Loucy (cell line): Measurements from ENCODE around the gene TRIM40.
"Not testable (repeated sequence)": the region's sequence is repeated elsewhere in the genome, so short reads cannot be mapped to it uniquely, and the experiment has no call there.

Source experiments
- H2AFZ ChIP-seq: fragments of 200-600 bp; sonication (generic); 2 replicates; pipeline ENCODE4 v1.6.0; 2016; ENCODE audit warnings: antibody characterized with exemption, mild to moderate bottlenecking, low read length, moderate library complexity
- H3F3A ChIP-seq: fragments of 200-600 bp; 2 replicates; pipeline ENCODE4 v1.6.0; 2016; ENCODE audit warnings: antibody characterized with exemption, low read depth, mild to moderate bottlenecking
- H3K27me3 ChIP-seq: fragments of 200-600 bp; sonication (generic); 2 replicates; pipeline ENCODE4 v1.6.1; 2014; ENCODE audit warnings: low read length, mild to moderate bottlenecking; ENCODE audit not compliant: insufficient read depth, poor library complexity, severe bottlenecking
- H3K36me3 ChIP-seq: fragments of 200-600 bp; sonication (generic); 2 replicates; pipeline ENCODE4 v1.6.1; 2016; ENCODE audit warnings: low read length; ENCODE audit not compliant: insufficient read depth
- H3K4me1 ChIP-seq: fragments of 200-600 bp; sonication (generic); 2 replicates; pipeline ENCODE4 v1.5.1; 2014; ENCODE audit warnings: low read length, mild to moderate bottlenecking; ENCODE audit not compliant: insufficient read depth, poor library complexity, severe bottlenecking
- H3K4me2 ChIP-seq: fragments of 200-600 bp; sonication (generic); 2 replicates; pipeline ENCODE4 v1.6.0; 2014; ENCODE audit warnings: antibody characterized with exemption, low read length, low read depth, mild to moderate bottlenecking; ENCODE audit not compliant: poor library complexity, severe bottlenecking
- H3K4me3 ChIP-seq: fragments of 200-600 bp; sonication (generic); 2 replicates; pipeline ENCODE4 v1.5.1; 2014; ENCODE audit warnings: low read length, mild to moderate bottlenecking, mixed read lengths; ENCODE audit not compliant: poor library complexity, severe bottlenecking
- H3K79me2 ChIP-seq: fragments of 200-600 bp; sonication (generic); 2 replicates; pipeline ENCODE4 v1.6.1; 2014; ENCODE audit warnings: low read length; ENCODE audit not compliant: insufficient read depth
- H3K9ac ChIP-seq: fragments of 200-600 bp; sonication (generic); 2 replicates; pipeline ENCODE4 v1.6.0; 2014; ENCODE audit warnings: mild to moderate bottlenecking, low read depth, low read length, moderate library complexity; ENCODE audit not compliant: poor library complexity, severe bottlenecking
- H3K9me2 ChIP-seq: fragments of 200-600 bp; sonication (generic); replicated peaks from 2 replicates; pipeline ENCODE4 v1.6.1; 2016; ENCODE audit warnings: low read depth, low read length, mixed read lengths
- H3K9me3 ChIP-seq: fragments of 200-600 bp; sonication (generic); 2 replicates; pipeline ENCODE4 v1.6.1; 2014; ENCODE audit warnings: mild to moderate bottlenecking, antibody characterized with exemption, low read length, low read depth; ENCODE audit not compliant: insufficient read depth
- H4K20me1 ChIP-seq: fragments of 200-600 bp; sonication (generic); 2 replicates; pipeline ENCODE4 v1.6.0; 2014; ENCODE audit warnings: antibody characterized with exemption, low read length, mild to moderate bottlenecking; ENCODE audit not compliant: insufficient read depth, poor library complexity, severe bottlenecking
- EZH2phosphoT487 ChIP-seq: fragments of 200-600 bp; IDR thresholded peaks from 2 replicates; pipeline ENCODE4 v1.6.1; 2018; ENCODE audit warnings: antibody characterized with exemption, mild to moderate bottlenecking, moderate library complexity, borderline replicate concordance
- TF ChIP-seq, protein P1 (sequence below): fragments of 200-600 bp; sonication (generic); conservative IDR thresholded peaks from 2 replicates; pipeline ENCODE4 v1.5.1; 2014; ENCODE audit warnings: mild to moderate bottlenecking, antibody characterized with exemption, low read length

Gene TRIM40

DNA sequence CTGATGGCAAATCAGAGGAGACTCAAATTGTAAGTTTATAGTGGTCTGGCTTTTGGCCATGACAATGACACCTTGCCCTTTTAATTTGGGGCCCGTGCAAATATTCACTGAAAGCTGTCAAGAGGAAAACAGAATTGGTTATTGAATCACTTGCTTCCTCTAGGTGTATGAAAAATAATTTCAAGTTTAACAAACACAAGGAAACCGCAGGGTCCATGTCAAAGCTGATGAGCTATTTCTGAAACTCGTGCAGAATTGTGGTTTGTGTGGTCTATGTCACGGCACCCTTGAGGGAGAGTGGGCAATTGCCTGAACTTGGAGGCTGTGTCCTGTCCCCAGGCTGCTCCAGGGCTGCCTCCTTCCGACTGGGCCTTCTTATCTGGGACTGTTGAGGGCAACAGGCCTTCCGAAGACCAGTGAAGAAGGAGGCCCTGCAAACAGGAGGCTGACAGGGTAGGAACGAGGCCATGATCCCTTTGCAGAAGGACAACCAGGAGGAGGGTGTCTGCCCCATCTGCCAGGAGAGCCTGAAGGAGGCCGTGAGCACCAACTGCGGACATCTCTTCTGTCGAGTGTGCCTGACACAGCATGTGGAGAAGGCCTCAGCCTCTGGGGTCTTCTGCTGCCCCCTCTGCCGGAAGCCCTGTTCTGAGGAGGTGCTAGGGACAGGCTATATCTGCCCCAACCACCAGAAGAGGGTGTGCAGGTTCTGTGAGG is 788 bp downstream of the TRIM40 start:
- H3K9me2 ChIP-seq, result no peaks in the 10 kb centered on the region
- no peaks in the 10 kb centered on the region for H3F3A ChIP-seq
- TF ChIP-seq, protein P1, sequence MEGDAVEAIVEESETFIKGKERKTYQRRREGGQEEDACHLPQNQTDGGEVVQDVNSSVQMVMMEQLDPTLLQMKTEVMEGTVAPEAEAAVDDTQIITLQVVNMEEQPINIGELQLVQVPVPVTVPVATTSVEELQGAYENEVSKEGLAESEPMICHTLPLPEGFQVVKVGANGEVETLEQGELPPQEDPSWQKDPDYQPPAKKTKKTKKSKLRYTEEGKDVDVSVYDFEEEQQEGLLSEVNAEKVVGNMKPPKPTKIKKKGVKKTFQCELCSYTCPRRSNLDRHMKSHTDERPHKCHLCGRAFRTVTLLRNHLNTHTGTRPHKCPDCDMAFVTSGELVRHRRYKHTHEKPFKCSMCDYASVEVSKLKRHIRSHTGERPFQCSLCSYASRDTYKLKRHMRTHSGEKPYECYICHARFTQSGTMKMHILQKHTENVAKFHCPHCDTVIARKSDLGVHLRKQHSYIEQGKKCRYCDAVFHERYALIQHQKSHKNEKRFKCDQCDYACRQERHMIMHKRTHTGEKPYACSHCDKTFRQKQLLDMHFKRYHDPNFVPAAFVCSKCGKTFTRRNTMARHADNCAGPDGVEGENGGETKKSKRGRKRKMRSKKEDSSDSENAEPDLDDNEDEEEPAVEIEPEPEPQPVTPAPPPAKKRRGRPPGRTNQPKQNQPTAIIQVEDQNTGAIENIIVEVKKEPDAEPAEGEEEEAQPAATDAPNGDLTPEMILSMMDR, result no peak
- TF ChIP-seq EZH2phosphoT487, result no peak
- no peaks in the 10 kb centered on the region for H3K27me3 ChIP-seq
- H3K4me1 ChIP-seq, result peaks cover 23% of the 10 kb centered on the region
- no peak overlapping the region for H2AFZ ChIP-seq
- no peaks in the 10 kb centered on the region for H4K20me1 ChIP-seq
- H3K79me2 ChIP-seq, result no peaks in the 10 kb centered on the region
- H3K4me2 ChIP-seq, result peak overlapping the region; percentile 35
- no peak overlapping the region for H3K9ac ChIP-seq
- no peaks in the 10 kb centered on the region for H3K9me3 ChIP-seq
- no peak overlapping the region for H3K4me3 ChIP-seq
- H3K36me3 ChIP-seq, result no peaks in the 10 kb centered on the region

DNA sequence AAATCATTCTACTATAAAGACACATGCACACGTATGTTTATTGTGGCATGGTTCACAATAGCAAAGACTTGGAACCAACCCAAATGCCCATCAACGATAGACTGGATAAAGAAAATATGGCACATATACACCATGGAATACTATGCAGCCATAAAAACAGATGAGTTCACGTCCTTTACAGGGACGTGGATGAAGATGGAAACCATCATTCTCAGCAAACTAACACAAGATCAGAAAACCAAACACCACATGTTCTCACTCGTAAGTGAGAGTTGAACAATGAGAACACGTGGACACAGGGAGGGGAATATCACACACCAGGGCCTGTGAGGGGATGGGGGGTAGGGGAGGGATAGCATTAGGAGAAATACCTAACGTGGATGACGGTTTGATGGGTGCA is 4.3 kb downstream of the TRIM40 start:
- H3K36me3 ChIP-seq, H4K20me1 ChIP-seq, H3K4me2 ChIP-seq, H3F3A ChIP-seq, H3K4me3 ChIP-seq, H2AFZ ChIP-seq, H3K79me2 ChIP-seq, H3K9me2 ChIP-seq, H3K9ac ChIP-seq, H3K9me3 ChIP-seq, H3K27me3 ChIP-seq: not testable (repeated sequence)
- peaks cover 29% of the 10 kb centered on the region for H3K4me1 ChIP-seq

DNA sequence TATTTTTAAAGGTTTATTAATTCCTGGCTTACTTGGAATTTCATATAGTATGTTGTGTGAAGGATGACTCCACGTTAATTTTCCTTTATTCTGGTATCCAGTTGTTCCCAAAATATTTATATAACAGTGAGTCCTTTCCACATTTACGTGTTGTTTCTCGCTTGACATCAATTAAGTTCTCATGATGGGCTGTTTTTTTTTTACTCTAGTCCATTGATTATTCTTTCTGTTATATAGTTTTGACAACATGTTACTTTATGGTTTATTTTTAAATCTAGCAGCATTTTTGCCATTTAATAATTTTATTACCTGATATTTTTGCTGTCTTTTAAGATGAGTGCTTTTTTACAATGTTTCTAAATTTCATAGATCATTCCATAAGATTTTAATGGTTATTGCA is 6.7 kb downstream of the TRIM40 start:
- H3K36me3 ChIP-seq, result no peaks in the 10 kb centered on the region
- H3K9ac ChIP-seq, result no peak overlapping the region
- TF ChIP-seq, protein P1, result no peak
- TF ChIP-seq EZH2phosphoT487, result no peak
- H3K4me3 ChIP-seq, result no peak overlapping the region
- no peaks in the 10 kb centered on the region for H3K9me3 ChIP-seq
- no peaks in the 10 kb centered on the region for H3K27me3 ChIP-seq
- no peaks in the 10 kb centered on the region for H3K9me2 ChIP-seq
- H4K20me1 ChIP-seq, result no peaks in the 10 kb centered on the region
- no peak overlapping the region for H3K4me2 ChIP-seq
- no peaks in the 10 kb centered on the region; the same call in 1 of the 2 replicates for H3F3A ChIP-seq
- H3K4me1 ChIP-seq, result peaks cover 29% of the 10 kb centered on the region
- H3K79me2 ChIP-seq, result no peaks in the 10 kb centered on the region
- H2AFZ ChIP-seq, result no peak overlapping the region

DNA sequence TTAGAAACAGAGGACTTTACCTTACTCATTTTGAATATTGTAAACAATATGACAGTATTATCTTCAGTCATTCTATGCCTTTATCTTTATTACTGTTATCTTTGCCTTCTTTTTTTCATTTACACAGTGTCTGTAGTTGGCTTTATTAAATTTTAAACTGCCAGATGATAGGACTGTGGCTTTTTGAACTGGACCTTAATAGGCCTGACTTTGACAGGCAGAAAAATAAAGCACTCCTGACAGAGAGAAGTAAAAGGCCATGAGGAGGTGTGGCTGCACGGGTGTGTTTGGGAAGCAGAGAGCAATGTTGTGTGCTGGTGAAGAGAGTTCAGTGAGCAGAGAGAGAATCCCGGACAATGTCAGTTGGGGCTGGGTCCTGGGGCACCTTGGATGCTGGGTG is 7.8 kb downstream of the TRIM40 start:
- Histone ChIP-seq H3K9me3 (no peaks in the 10 kb centered on the region), H3K4me2 (no peak overlapping the region), H3K27me3 (no peaks in the 10 kb centered on the region), H2AFZ (peak overlapping the region; percentile 78), H3K36me3 (no peaks in the 10 kb centered on the region), H3K9me2 (no peaks in the 10 kb centered on the region), H3K4me3 (no peak overlapping the region), H3K79me2 (no peaks in the 10 kb centered on the region), H3K4me1 (peaks cover 29% of the 10 kb centered on the region), H3F3A (no peaks in the 10 kb centered on the region; the same call in 1 of the 2 replicates), H4K20me1 (no peaks in the 10 kb centered on the region), H3K9ac (no peak overlapping the region)
- TF ChIP-seq EZH2phosphoT487, result no peak
- TF ChIP-seq, protein P1, result no peak
